Measurements from ENCODE around the gene OVCA2. TPM values are rescaled to one million over a fixed set of nuclear protein-coding genes. Genes with fewer than 3 reads are reported as not detected.

The OVCA2 gene
- total RNA-seq, 4 donors from 2014 or later, result 5.4 to 73.3 (median 36.9) TPM

GRCh38 chr17:2059547-2060384, 17.9 kb downstream of the OVCA2 start:
- H3K4me3 ChIP-seq, result peak overlapping the region in 2 of 4 donors; percentile 49 to 65

DNA sequence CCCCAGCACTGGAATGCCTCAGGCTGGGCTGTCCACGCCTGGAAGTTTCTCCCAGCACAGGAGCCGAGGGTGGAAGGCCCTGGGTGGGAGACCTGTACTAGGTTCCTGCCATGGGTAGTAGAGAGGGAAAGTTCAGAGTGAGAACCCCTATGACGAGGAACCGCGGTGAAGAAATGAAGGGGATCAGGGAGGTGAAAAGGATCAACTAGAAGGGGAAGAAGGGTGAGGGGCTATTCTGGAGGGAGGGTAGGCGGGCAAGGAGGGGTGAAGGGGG, 18.5 kb downstream of the OVCA2 start:
- TF ChIP-seq EP300 (IDR thresholded peaks at IDR 0.05; ENCODE audit: low read depth) (no peak), CTCF (IDR thresholded peaks at IDR 0.05) (no peak), POLR2A (IDR thresholded peaks at IDR 0.05) (no peak), POLR2AphosphoS5 (IDR thresholded peaks at IDR 0.05) (no peak)
- Histone ChIP-seq H3K4me3 (no peak overlapping the region), H3K27ac (peak overlapping the region; percentile 85 to 92 (median 90)), H3K4me1 (peaks cover 21 to 88% (median 67%) of the 10 kb centered on the region in 4 donors), H3K36me3 (peaks cover 0 to 10% (median 0%) of the 10 kb centered on the region in 4 donors), H3K9me3 (no peaks in the 10 kb centered on the region), H3K27me3 (peaks cover 31% of the 10 kb centered on the region)
- no peak for DNase-seq
- intact Hi-C loops (cut with DNase I; ENCODE audit: low total_unique reads) (no loop called here), in situ Hi-C loops (cut with MboI; ENCODE audit: low pct_ligation_motif_present in 1 of 4, low pct_unique_long_range_greater_than_20kb in 1 of 4, low sequenced_read_pairs in 3 of 4) (loop anchor here in 3 of 4 donors (5.0 to 25.0 kb wide), 3 partner anchors 102 to 187 kb away; no protein-coding TSS in a partner anchor)
- WGBS, 2 donors (ENCODE audit: low coverage in 1 of 2), result 73 to 82% methylated on average over 3 to 6 of the region's 6 CpGs

More at GRCh38 chr17:2059547-2060384, 17.9 kb downstream of the OVCA2 start:
- peaks cover 36% of the 10 kb centered on the region for H3K27me3 ChIP-seq
- in situ Hi-C loops (cut with MboI; ENCODE audit: low pct_ligation_motif_present in 1 of 4, low pct_unique_long_range_greater_than_20kb in 1 of 4, low sequenced_read_pairs in 3 of 4) (loop anchor here in 3 of 4 donors (5.0 to 25.0 kb wide), 3 partner anchors 103 to 188 kb away; no protein-coding TSS in a partner anchor), intact Hi-C loops (cut with DNase I; ENCODE audit: low total_unique reads) (loop anchor here (10.0 kb wide), 1 partner anchor 115 kb away; no protein-coding TSS in a partner anchor)
- WGBS, 2 donors (ENCODE audit: low coverage in 1 of 2), result 66% methylated on average over 21 of the region's 21 CpGs; no CpG with 5 or more reads in 1 of the 2 donors
- DNase-seq, result no peak
- H3K9me3 ChIP-seq, result no peaks in the 10 kb centered on the region
- peaks cover 21 to 88% (median 68%) of the 10 kb centered on the region in 4 donors for H3K4me1 ChIP-seq
- H3K36me3 ChIP-seq, result peaks cover 0 to 9% (median 0%) of the 10 kb centered on the region in 4 donors
- no peak for TF ChIP-seq POLR2A (IDR thresholded peaks at IDR 0.05)
- no peak for TF ChIP-seq EP300 (IDR thresholded peaks at IDR 0.05; ENCODE audit: low read depth)
- no peak for TF ChIP-seq CTCF (IDR thresholded peaks at IDR 0.05)
- no peak for TF ChIP-seq POLR2AphosphoS5 (IDR thresholded peaks at IDR 0.05)
- H3K27ac ChIP-seq, result peak overlapping the region; percentile 85 to 92 (median 90)

DNA sequence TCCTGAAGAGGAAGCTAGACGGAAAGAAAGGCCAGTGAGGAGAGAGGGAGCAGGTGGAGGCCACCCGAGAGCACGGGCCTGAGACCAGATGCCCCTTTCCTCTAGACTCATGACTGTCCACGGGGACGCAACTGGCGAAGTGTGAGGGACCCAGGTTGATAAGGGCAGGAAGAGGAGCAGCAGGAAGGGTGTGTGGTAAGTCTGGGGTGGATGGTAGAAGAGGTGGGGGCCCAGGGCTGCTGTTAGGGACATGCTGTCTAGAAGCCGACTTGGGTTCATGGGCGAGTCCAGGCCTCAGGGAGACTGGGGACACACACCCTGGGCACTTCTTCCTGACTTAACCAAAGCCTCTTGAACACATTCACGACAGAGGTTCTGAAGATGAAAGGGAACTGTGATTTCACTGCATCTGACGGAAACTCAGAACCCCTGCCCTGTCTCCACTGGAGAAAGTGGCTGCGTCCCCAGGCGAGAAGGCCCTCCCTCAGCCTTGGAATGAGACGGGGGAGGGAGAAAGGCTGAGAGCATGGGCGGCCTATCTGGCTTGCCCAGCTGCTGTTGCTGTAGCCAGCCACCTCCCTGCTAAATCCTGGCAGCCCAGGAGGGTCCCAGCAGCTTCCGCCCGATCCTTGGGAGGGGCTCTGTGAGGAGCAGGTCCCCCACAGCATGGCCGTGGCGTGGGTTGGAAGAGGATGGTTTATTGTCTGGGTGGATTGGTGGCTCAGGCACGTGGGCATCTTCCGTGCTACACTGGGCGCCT, 19.0 kb downstream of the OVCA2 start:
- Histone ChIP-seq H3K4me3 (no peak overlapping the region), H3K27ac (peak overlapping the region; percentile 85 to 92 (median 90)), H3K36me3 (peaks cover 0 to 10% (median 0%) of the 10 kb centered on the region in 4 donors), H3K9me3 (no peaks in the 10 kb centered on the region), H3K4me1 (peaks cover 21 to 89% (median 63%) of the 10 kb centered on the region in 4 donors), H3K27me3 (peaks cover 25% of the 10 kb centered on the region)
- DNase-seq, result no peak
- intact Hi-C loops (cut with DNase I; ENCODE audit: low total_unique reads) (no loop called here), in situ Hi-C loops (cut with MboI; ENCODE audit: low pct_ligation_motif_present in 1 of 4, low pct_unique_long_range_greater_than_20kb in 1 of 4, low sequenced_read_pairs in 3 of 4) (loop anchor here in 3 of 4 donors (5.0 to 25.0 kb wide), 3 partner anchors 101 to 186 kb away; no protein-coding TSS in a partner anchor)
- TF ChIP-seq POLR2A (IDR thresholded peaks at IDR 0.05), result no peak
- TF ChIP-seq EP300 (IDR thresholded peaks at IDR 0.05; ENCODE audit: low read depth), result no peak
- no peak for TF ChIP-seq POLR2AphosphoS5 (IDR thresholded peaks at IDR 0.05)
- no peak for TF ChIP-seq CTCF (IDR thresholded peaks at IDR 0.05)
- 76% methylated on average over 21 of the region's 21 CpGs; no CpG with 5 or more reads in 1 of the 2 donors for WGBS, 2 donors (ENCODE audit: low coverage in 1 of 2)

Measured in transverse colon (tissue), 4 donors.